ENCODE data around the gene SLC35F6. TPM values are rescaled to one million over a fixed set of nuclear protein-coding genes. Genes with fewer than 3 reads are reported as not detected.

The SLC35F6 gene
- total and polyA plus RNA-seq, 3 donors from 2014 or later, result 15.5 to 42.5 (median 40.4) TPM

GRCh38 chr2:26721115-26722032 is 42.7 kb upstream of the SLC35F6 start:
- 75 to 78% methylated on average over 11 to 12 of the region's 12 CpGs for WGBS, 2 donors
- Histone ChIP-seq H3K27me3 (no peaks in the 10 kb centered on the region), H3K4me1 (peaks cover 56% of the 10 kb centered on the region)

GRCh38 chr2:26722328-26722727 is 41.8 kb upstream of the SLC35F6 start:
- Histone ChIP-seq H3K4me1 (peaks cover 56% of the 10 kb centered on the region), H3K9me3 (no peaks in the 10 kb centered on the region), H3K27ac (peak overlapping the region in 1 of 2 donors; percentile 82), H3K27me3 (no peaks in the 10 kb centered on the region), H3K4me3 (no peak overlapping the region), H3K36me3 (ENCODE audit: low read depth, missing control alignments) (no peaks in the 10 kb centered on the region)
- TF ChIP-seq CTCF (IDR thresholded peaks at IDR 0.05) (no peak), POLR2A (IDR thresholded peaks at IDR 0.05) (no peak)
- DNase-seq, result no peak
- 83 to 90% methylated on average over 1 of the region's 1 CpG for WGBS, 2 donors
- intact Hi-C loops (cut with DNase I; ENCODE audit: low total_unique reads), result no loop called here

More at GRCh38 chr2:26721115-26722032, 42.7 kb upstream of the SLC35F6 start:
- Histone ChIP-seq H3K4me3 (no peak overlapping the region), H3K9me3 (no peaks in the 10 kb centered on the region), H3K36me3 (ENCODE audit: low read depth, missing control alignments) (no peaks in the 10 kb centered on the region), H3K27ac (peak overlapping the region; percentile 73 to 82)
- peak; percentile 57 for DNase-seq
- intact Hi-C loops (cut with DNase I; ENCODE audit: low total_unique reads), result no loop called here
- TF ChIP-seq POLR2A (IDR thresholded peaks at IDR 0.05), result no peak
- no peak for TF ChIP-seq CTCF (IDR thresholded peaks at IDR 0.05)

- intact Hi-C loops (cut with DNase I; ENCODE audit: low total_unique reads), result no loop called here
- DNase-seq, result no peak
- 70 to 71% methylated on average over 1 of the region's 1 CpG for WGBS, 2 donors
These were observed 41.2 kb upstream of the SLC35F6 start for GRCh38 chr2:26722911-26723310.

GRCh38 chr2:26723475-26723874 is 40.6 kb upstream of the SLC35F6 start:
- Histone ChIP-seq H3K27ac (peak overlapping the region; percentile 79 to 82), H3K9me3 (no peaks in the 10 kb centered on the region), H3K27me3 (no peaks in the 10 kb centered on the region), H3K4me1 (peaks cover 56% of the 10 kb centered on the region), H3K36me3 (ENCODE audit: low read depth, missing control alignments) (no peaks in the 10 kb centered on the region), H3K4me3 (no peak overlapping the region)
- no peak for TF ChIP-seq CTCF (IDR thresholded peaks at IDR 0.05)
- TF ChIP-seq POLR2A (IDR thresholded peaks at IDR 0.05), result no peak
- DNase-seq, result no peak
- intact Hi-C loops (cut with DNase I; ENCODE audit: low total_unique reads), result no loop called here
- 66 to 77% methylated on average over 3 of the region's 3 CpGs for WGBS, 2 donors

More at GRCh38 chr2:26722911-26723310, 41.2 kb upstream of the SLC35F6 start:
- H3K4me1 ChIP-seq, result peaks cover 56% of the 10 kb centered on the region
- H3K4me3 ChIP-seq, result no peak overlapping the region
- no peaks in the 10 kb centered on the region for H3K27me3 ChIP-seq
- TF ChIP-seq CTCF (IDR thresholded peaks at IDR 0.05) (no peak), POLR2A (IDR thresholded peaks at IDR 0.05) (no peak)
- H3K27ac ChIP-seq, result peak overlapping the region; percentile 79 to 82
- no peaks in the 10 kb centered on the region for H3K36me3 ChIP-seq (ENCODE audit: low read depth, missing control alignments)
- no peaks in the 10 kb centered on the region for H3K9me3 ChIP-seq
